Measurements from ENCODE around the gene PAEP.

PAEP gene

GRCh38 chr9:135589596-135590485, 28.3 kb downstream of the PAEP start:
- no peaks in the 10 kb centered on the region for H3K4me1 Mint-ChIP-seq
- no peak for TF ChIP-seq CTCF (IDR thresholded peaks at IDR 0.05; ENCODE audit: unreplicated experiment in 3 of 3)
- no peak overlapping the region for H3K27ac Mint-ChIP-seq
- H3K36me3 Mint-ChIP-seq (ENCODE audit: low read depth), result no peaks in the 10 kb centered on the region
- peaks cover 1% of the 10 kb centered on the region for H3K9me3 Mint-ChIP-seq
- peaks cover 10% of the 10 kb centered on the region for H3K27me3 Mint-ChIP-seq (ENCODE audit: low read depth)
- no peak overlapping the region for H3K4me3 Mint-ChIP-seq

- Mint-ChIP-seq H3K27me3 (ENCODE audit: low read depth) (peaks cover 10% of the 10 kb centered on the region), H3K4me1 (no peaks in the 10 kb centered on the region), H3K27ac (no peak overlapping the region), H3K4me3 (no peak overlapping the region), H3K9me3 (peaks cover 5% of the 10 kb centered on the region), H3K36me3 (ENCODE audit: low read depth) (no peaks in the 10 kb centered on the region)
- no peak for TF ChIP-seq CTCF (IDR thresholded peaks at IDR 0.05; ENCODE audit: unreplicated experiment in 3 of 3)
These were observed 29.0 kb downstream of the PAEP start for GRCh38 chr9:135590486-135591079.

GRCh38 chr9:135591506-135592330, 30.2 kb downstream of the PAEP start:
- peaks cover 15% of the 10 kb centered on the region for H3K9me3 Mint-ChIP-seq
- H3K36me3 Mint-ChIP-seq (ENCODE audit: low read depth), result no peaks in the 10 kb centered on the region
- no peaks in the 10 kb centered on the region for H3K4me1 Mint-ChIP-seq
- H3K27ac Mint-ChIP-seq, result no peak overlapping the region
- H3K27me3 Mint-ChIP-seq (ENCODE audit: low read depth), result peaks cover 13% of the 10 kb centered on the region
- H3K4me3 Mint-ChIP-seq, result no peak overlapping the region
- no peak for TF ChIP-seq CTCF (IDR thresholded peaks at IDR 0.05; ENCODE audit: unreplicated experiment in 3 of 3)

GRCh38 chr9:135592331-135592590, 30.7 kb downstream of the PAEP start:
- H3K4me1 Mint-ChIP-seq, result no peaks in the 10 kb centered on the region

GRCh38 chr9:135592625-135593024, 31.1 kb downstream of the PAEP start:
- peaks cover 18% of the 10 kb centered on the region for H3K9me3 Mint-ChIP-seq
- H3K4me3 Mint-ChIP-seq, result no peak overlapping the region
- H3K27me3 Mint-ChIP-seq (ENCODE audit: low read depth), result peaks cover 15% of the 10 kb centered on the region
- H3K4me1 Mint-ChIP-seq, result no peaks in the 10 kb centered on the region
- no peak overlapping the region for H3K27ac Mint-ChIP-seq
- no peaks in the 10 kb centered on the region for H3K36me3 Mint-ChIP-seq (ENCODE audit: low read depth)
- TF ChIP-seq CTCF (IDR thresholded peaks at IDR 0.05; ENCODE audit: unreplicated experiment in 3 of 3), result no peak

More at GRCh38 chr9:135592331-135592590, 30.7 kb downstream of the PAEP start:
- Mint-ChIP-seq H3K27me3 (ENCODE audit: low read depth) (peaks cover 15% of the 10 kb centered on the region), H3K27ac (no peak overlapping the region), H3K36me3 (ENCODE audit: low read depth) (no peaks in the 10 kb centered on the region), H3K4me3 (no peak overlapping the region), H3K9me3 (peaks cover 18% of the 10 kb centered on the region)
- TF ChIP-seq CTCF (IDR thresholded peaks at IDR 0.05; ENCODE audit: unreplicated experiment in 3 of 3), result no peak
